ENCODE measurements around the gene DNHD1.
A peak's percentile ranks its signal among the peaks of the same experiment; 100 is the strongest.

DNA sequence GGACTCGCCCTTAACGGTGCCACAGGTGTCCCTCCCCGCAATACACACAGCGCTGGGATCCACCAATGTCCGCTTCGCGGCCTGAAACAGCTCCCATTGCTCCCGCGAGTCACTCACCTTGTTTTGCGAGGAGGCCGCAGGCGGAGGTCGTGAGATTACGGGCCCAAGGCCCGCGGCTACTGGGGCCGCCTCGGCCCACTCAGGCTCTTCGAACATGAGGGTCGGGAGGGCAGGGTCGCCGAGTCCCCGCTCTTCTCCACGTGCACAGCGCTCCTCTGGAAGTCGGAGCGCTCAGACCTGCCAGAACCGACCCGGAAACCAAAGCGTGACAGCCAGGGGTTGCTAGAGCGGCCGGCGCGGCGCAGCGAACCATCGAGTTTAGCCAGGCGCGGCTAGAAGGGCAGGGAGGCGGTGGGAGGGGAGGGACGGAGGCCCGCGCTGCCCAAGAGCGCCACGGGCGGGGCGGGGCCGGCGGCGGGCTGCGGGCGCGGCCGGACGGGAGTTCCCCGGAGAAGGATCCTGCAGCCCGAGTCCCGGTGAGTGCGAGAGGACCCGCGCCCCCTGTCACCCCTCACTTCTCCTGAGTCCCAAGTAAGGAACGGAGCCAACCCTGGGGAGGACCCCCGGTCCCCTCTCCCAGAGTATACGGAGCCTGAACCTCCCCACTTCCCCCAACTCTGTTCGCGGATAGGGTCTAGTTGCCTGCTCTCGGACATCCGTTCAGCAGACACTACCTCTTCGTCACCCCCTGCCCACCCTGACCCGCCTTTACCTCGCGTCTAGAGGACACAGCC lies 106.4 kb downstream of the DNHD1 start, which contains the start of the genes ILK and RRP8:
- TF ChIP-seq POLR2A (IDR thresholded peaks at IDR 0.05): peak; percentile 88
- TF ChIP-seq, protein P1, sequence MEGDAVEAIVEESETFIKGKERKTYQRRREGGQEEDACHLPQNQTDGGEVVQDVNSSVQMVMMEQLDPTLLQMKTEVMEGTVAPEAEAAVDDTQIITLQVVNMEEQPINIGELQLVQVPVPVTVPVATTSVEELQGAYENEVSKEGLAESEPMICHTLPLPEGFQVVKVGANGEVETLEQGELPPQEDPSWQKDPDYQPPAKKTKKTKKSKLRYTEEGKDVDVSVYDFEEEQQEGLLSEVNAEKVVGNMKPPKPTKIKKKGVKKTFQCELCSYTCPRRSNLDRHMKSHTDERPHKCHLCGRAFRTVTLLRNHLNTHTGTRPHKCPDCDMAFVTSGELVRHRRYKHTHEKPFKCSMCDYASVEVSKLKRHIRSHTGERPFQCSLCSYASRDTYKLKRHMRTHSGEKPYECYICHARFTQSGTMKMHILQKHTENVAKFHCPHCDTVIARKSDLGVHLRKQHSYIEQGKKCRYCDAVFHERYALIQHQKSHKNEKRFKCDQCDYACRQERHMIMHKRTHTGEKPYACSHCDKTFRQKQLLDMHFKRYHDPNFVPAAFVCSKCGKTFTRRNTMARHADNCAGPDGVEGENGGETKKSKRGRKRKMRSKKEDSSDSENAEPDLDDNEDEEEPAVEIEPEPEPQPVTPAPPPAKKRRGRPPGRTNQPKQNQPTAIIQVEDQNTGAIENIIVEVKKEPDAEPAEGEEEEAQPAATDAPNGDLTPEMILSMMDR (IDR thresholded peaks at IDR 0.05): peak in 2 of 4 donors; percentile 18 to 26
